ENCODE measurements around the gene MNT.

DNA sequence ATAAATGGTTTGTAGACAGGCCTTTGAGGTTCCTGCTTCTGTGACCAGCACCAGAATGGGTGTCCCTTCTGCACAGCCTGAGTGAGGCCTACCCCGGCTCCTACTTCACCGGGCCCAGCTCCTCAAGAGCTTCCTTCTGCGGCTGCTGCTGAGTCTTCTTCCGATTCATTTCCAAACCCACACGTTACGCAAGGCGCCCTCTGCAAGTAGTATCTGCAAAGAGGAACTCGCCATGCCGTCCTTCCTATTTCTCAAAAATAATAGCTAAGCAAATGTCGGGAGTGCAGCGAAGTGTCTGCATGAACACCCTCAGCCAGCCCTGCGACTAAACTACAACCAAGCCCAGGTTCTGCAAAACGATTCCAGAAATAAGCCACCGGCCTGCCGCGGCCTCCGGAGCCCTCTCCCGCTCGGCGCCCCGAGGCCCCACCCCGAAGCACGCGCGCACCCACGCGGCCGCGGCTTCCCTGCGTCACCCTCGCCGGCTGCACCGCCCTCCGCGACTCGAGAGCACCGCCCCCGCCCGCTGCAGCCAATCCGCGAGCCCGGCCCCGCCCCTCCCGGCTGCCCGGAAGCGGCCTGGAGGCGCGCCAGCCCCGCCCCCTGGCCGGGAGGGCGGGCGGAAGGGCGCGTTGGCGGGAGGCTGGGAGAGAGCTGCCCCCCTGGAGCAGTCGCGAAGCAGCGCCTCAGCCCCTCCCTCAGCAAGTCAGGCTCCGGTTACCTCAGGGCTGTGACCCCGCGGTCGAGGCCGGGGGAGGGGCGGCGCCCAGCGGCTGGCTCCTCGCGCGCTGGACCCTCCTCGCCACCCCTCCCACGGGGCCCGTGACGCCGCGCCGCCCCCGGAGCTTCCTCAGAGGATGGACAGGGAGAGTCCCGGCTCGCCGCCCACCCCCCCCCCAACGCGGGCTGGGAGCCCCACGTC, 8.3 kb downstream of the MNT start:
- TF ChIP-seq CTCF (IDR thresholded peaks at IDR 0.05; ENCODE audit: control extremely low read depth in 1 of 3, insufficient read depth in 1 of 3, low read depth in 1 of 3, low read length in 3 of 3) (no peak), JUN (IDR thresholded peaks at IDR 0.05; ENCODE audit: low read depth, low read length) (no peak), POLR2AphosphoS5 (IDR thresholded peaks at IDR 0.05; ENCODE audit: low read depth, low read length) (peak; percentile 42; the same call in 1 of the 2 replicates), TBP (IDR thresholded peaks at IDR 0.05; ENCODE audit: low read depth, low read length) (no peak), RFX5 (IDR thresholded peaks at IDR 0.05; ENCODE audit: borderline replicate concordance, low read depth, low read length) (no peak), POLR2A (IDR thresholded peaks at IDR 0.05; ENCODE audit: control extremely low read depth in 1 of 2, low read depth in 2 of 2, low read length in 2 of 2) (0 out of 3 replicates have a peak, but pooled peaks of 1 of the 2 experiments have one; percentile 38), HDAC2 (IDR thresholded peaks at IDR 0.05; ENCODE audit: borderline replicate concordance in 1 of 2, low read depth in 2 of 2, low read length in 2 of 2) (no peak), ZNF274 (IDR thresholded peaks at IDR 0.05; ENCODE audit: borderline replicate concordance, extremely low read depth, low read length) (no peak), SP2 (IDR thresholded peaks at IDR 0.05; ENCODE audit: low read length) (no peak)
- TF ChIP-seq, protein P1, sequence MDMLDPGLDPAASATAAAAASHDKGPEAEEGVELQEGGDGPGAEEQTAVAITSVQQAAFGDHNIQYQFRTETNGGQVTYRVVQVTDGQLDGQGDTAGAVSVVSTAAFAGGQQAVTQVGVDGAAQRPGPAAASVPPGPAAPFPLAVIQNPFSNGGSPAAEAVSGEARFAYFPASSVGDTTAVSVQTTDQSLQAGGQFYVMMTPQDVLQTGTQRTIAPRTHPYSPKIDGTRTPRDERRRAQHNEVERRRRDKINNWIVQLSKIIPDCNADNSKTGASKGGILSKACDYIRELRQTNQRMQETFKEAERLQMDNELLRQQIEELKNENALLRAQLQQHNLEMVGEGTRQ (IDR thresholded peaks at IDR 0.05; ENCODE audit: low read length) = no peak
- TF ChIP-seq, protein P2, sequence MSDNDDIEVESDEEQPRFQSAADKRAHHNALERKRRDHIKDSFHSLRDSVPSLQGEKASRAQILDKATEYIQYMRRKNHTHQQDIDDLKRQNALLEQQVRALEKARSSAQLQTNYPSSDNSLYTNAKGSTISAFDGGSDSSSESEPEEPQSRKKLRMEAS (IDR thresholded peaks at IDR 0.05) = peak; percentile 64
- TF ChIP-seq, protein P3, sequence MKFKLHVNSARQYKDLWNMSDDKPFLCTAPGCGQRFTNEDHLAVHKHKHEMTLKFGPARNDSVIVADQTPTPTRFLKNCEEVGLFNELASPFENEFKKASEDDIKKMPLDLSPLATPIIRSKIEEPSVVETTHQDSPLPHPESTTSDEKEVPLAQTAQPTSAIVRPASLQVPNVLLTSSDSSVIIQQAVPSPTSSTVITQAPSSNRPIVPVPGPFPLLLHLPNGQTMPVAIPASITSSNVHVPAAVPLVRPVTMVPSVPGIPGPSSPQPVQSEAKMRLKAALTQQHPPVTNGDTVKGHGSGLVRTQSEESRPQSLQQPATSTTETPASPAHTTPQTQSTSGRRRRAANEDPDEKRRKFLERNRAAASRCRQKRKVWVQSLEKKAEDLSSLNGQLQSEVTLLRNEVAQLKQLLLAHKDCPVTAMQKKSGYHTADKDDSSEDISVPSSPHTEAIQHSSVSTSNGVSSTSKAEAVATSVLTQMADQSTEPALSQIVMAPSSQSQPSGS (IDR thresholded peaks at IDR 0.05; ENCODE audit: low read length) = no peak
